ENCODE data around the gene GLRX3. TPM values are rescaled to one million over a fixed set of nuclear protein-coding genes. Genes with fewer than 3 reads are reported as not detected.
"Not testable (repeated sequence)": the region's sequence is repeated elsewhere in the genome, so short reads cannot be mapped to it uniquely, and the experiment has no call there.

Gene GLRX3
- 100 to 1,000 TPM in 4 of 8 experiments, 10 to 100 TPM in 4; 58.8 to 125 (median 86.5) TPM for total RNA-seq

DNA sequence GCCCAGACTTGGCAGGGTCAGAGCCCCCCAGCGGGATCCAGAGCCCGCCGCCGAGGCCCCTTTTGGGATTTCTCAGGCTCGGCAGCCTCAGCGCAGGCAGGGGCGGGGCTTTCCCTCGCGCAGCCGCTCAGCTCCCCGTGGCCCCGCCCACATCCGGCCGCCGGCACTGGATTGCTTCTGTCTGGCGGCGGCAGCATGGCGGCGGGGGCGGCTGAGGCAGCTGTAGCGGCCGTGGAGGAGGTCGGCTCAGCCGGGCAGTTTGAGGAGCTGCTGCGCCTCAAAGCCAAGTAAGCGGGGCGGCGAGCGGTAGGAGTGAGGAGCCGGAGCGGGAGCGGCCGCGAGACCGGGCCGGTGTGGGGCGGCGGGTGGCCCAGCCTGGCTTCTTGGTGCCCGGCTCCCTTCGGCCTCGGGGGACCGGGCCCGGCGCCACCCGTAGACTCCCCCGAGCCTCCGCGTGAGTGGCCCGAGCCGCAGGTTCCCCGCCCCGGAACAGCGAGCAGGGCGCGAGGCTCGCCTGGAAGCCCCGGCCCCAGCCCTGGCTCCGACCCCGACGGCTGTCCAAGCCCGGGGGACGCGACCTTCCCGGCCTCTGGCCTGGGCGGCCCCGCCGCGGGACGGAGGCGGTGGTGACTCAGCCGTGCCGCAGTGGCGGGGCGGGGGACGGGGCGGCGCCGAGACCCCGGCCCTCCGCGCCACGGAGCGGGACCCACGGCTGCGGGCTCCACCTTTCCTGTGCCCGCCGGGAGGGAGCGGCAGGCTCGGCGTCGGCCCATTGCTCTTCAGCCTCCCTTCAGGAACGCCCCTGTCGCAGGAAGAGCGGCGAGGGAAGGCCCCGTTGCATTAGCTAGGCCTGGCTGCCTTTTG is at the start of gene GLRX3:
GLRX3 (plus strand) TSS at position 166 of the 864 bp plus-strand sequence; CDS start at position 196, 30 bp downstream.
- H3K4me1 ChIP-seq (replicated peaks in 1 of 2) = peaks cover 15 to 17% of the 10 kb centered on the region in 2 donors
- H3K4me3 ChIP-seq = peak within 1 kb of the TSS; percentile 71 to 98 (median 86)
- ATAC-seq (replicated peaks in 6 of 8) = peak; percentile 75 to 90 (median 86)
- WGBS, 10 experiments = 0 to 3% (median 0%) methylated on average over 1 to 6 of the region's 96 CpGs; no CpG with 5 or more reads in 5 of the 10 experiments
- in situ Hi-C loops (cut with MboI; ENCODE audit: low pct_unique_long_range_greater_than_20kb in 2 of 9, low sequenced_read_pairs in 9 of 9, unreplicated experiment in 9 of 9) = no loop called here
- peak within 1 kb of the TSS; percentile 53 to 79 for H3K27ac ChIP-seq

DNA sequence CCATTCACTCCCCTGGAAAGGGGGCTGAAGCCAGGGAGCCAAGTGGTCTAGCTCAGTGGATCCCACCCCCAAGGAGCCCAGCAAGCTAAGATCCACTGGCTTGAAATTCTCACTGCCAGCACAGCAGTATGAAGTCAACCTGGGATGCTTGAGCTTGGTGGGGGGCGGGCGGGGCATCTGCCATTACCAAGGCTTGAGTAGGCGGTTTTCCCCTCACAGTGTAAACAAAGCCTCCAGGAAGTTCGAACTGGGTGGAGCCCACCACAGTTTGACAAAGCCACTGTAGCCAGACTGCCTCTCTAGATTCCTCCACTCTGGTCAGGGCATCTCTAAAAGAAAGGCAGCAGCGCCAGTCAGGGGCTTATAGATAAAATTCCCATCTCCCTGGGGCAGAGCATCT is 45.6 kb upstream of the GLRX3 start:
- peak in 1 of 8 experiments; percentile 26 for ATAC-seq (replicated peaks in 6 of 8)
- H3K27ac ChIP-seq; H3K4me3 ChIP-seq; in situ Hi-C loops (cut with MboI; ENCODE audit: low pct_unique_long_range_greater_than_20kb in 2 of 9, low sequenced_read_pairs in 9 of 9, unreplicated experiment in 9 of 9); H3K4me1 ChIP-seq (replicated peaks in 1 of 2): not testable (repeated sequence)
- 93% methylated on average over 2 of the region's 5 CpGs; no CpG with 5 or more reads in 9 of the 10 experiments for WGBS, 10 experiments

- ATAC-seq (replicated peaks in 6 of 8) = no peak
- 60 to 100% (median 82%) methylated on average over 1 to 6 of the region's 6 CpGs; no CpG with 5 or more reads in 2 of the 10 experiments for WGBS, 10 experiments
- in situ Hi-C loops (cut with MboI; ENCODE audit: low pct_unique_long_range_greater_than_20kb in 2 of 9, low sequenced_read_pairs in 9 of 9, unreplicated experiment in 9 of 9) = no loop called here
- H3K4me1 ChIP-seq (replicated peaks in 1 of 2) = no peaks in the 10 kb centered on the region
- no peak overlapping the region for H3K4me3 ChIP-seq
- H3K27ac ChIP-seq = no peak overlapping the region
Measured at GRCh38 chr10:130099344-130099743, 36.8 kb upstream of the GLRX3 start.

DNA sequence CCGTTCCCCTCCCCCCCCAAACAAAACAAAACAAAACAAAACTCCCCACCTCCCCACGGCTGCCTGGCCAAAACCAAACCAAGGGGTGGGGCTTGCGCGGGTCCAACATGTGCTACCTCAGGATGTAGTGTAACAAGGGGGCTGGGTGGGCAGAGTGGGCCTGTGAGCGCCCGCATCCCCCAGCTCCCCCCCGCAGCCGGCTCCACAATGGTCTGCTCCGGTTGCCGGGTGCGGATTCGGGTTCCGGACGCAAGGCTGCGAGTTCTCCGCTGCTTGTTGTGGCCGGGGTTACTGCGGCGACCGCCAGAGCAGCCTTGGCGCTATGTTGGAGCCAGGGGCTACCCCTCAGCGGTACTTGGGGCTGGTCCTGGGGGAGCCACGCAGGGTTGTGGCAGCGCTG is 30.5 kb upstream of the GLRX3 start:
- Histone ChIP-seq H3K27ac (no peak overlapping the region), H3K4me3 (no peak overlapping the region), H3K4me1 (replicated peaks in 1 of 2) (peaks cover 4 to 6% of the 10 kb centered on the region in 2 donors)
- WGBS, 10 experiments = 20 to 100% (median 62%) methylated on average over 1 to 8 of the region's 24 CpGs; no CpG with 5 or more reads in 6 of the 10 experiments
- in situ Hi-C loops (cut with MboI; ENCODE audit: low pct_unique_long_range_greater_than_20kb in 2 of 9, low sequenced_read_pairs in 9 of 9, unreplicated experiment in 9 of 9) = no loop called here
- no peak for ATAC-seq (replicated peaks in 6 of 8)

DNA sequence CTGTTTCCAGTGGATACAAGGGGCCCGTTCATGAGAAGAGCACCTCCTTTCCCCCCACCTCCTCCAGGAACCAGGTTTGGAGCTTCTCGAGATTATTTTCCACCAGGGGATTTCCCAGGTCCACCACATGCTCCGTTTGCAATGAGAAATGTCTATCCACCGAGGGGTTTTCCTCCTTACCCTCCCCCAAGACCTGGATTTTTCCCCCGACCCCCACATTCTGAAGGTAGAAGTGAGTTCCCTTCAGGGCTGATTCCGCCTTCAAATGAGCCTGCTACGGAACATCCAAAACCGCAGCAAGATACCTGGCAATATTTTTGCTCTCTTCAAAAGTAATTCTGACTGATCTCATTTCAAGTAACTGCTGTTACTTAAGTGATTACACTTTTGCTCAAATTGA is 28.0 kb upstream of the GLRX3 start:
- in situ Hi-C loops (cut with MboI; ENCODE audit: low pct_unique_long_range_greater_than_20kb in 2 of 9, low sequenced_read_pairs in 9 of 9, unreplicated experiment in 9 of 9); H3K4me3 ChIP-seq; H3K4me1 ChIP-seq (replicated peaks in 1 of 2); H3K27ac ChIP-seq; ATAC-seq (replicated peaks in 6 of 8): not testable (repeated sequence)
- 80 to 100% (median 100%) methylated on average over 1 to 3 of the region's 8 CpGs; no CpG with 5 or more reads in 5 of the 10 experiments for WGBS, 10 experiments

- WGBS, 10 experiments = 33 to 86% (median 60%) methylated on average over 1 to 4 of the region's 6 CpGs; no CpG with 5 or more reads in 3 of the 10 experiments
- peak overlapping the region in 4 of 5 donors; percentile 63 to 85 (median 77) for H3K4me3 ChIP-seq
- in situ Hi-C loops (cut with MboI; ENCODE audit: low pct_unique_long_range_greater_than_20kb in 2 of 9, low sequenced_read_pairs in 9 of 9, unreplicated experiment in 9 of 9) = no loop called here
- ATAC-seq (replicated peaks in 6 of 8) = no peak
- H3K4me1 ChIP-seq (replicated peaks in 1 of 2) = peaks cover 4 to 6% of the 10 kb centered on the region in 2 donors
- no peak overlapping the region for H3K27ac ChIP-seq
Measured at GRCh38 chr10:130108934-130109604, 27.1 kb upstream of the GLRX3 start.

- WGBS, 10 experiments = 0 to 12% (median 0%) methylated on average over 1 to 7 of the region's 9 CpGs; no CpG with 5 or more reads in 1 of the 10 experiments
- in situ Hi-C loops (cut with MboI; ENCODE audit: low pct_unique_long_range_greater_than_20kb in 2 of 9, low sequenced_read_pairs in 9 of 9, unreplicated experiment in 9 of 9) = no loop called here
- H3K4me1 ChIP-seq (replicated peaks in 1 of 2) = peaks cover 4 to 6% of the 10 kb centered on the region in 2 donors
- peak overlapping the region; percentile 97 to 98 for H3K27ac ChIP-seq
- ATAC-seq (replicated peaks in 6 of 8) = peak in 5 of 8 experiments; percentile 1 to 7 (median 3)
- H3K4me3 ChIP-seq = peak overlapping the region; percentile 63 to 85 (median 74)
Measured at GRCh38 chr10:130109796-130110245, 26.4 kb upstream of the GLRX3 start.

DNA sequence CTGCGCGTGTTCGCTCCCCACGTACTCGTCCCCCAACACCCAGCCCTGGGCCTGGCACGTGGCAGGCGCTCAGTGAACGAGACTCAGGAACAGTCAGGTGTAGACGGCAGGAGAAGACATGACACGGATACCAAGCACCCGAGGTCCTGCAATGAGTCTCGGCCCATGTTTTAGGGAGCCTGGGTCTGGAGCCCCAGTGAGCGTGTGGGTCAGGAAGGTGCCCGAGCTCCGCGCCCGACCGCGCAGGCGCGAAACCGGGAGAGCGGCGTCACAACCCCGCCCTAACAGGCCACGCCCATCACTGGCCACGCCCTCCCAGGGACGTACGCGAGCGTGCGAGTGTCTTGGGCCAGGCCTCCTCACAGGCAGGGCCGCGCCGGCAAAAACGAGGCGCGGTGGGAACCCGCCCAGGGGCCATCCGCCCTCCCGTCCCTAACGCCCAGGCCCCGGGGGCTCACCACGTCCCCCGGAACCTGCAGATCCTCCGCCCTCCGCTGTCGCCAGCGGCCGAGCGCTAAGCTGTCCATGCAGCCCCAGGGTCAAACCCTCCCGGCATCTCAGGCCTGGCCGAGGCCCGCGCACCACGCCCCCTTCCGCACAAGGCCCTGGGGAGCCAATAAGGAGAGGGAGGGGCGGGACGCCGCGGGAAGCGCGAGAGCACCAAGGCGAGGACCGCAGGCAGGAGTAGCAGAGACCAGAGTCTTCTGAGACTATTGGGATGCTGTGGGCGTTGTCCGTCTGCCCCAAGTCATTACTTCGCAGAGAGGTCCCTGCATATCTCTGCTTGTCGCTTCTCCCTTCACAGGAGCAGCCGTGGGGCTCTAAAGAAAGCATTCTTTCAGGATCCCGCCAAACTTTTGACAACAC is 25.7 kb upstream of the GLRX3 start, which contains the start of gene C10orf143:
C10orf143 (minus strand) TSS at position 585 of the 867 bp plus-strand sequence; CDS start at position 527, 58 bp downstream.
- Histone ChIP-seq H3K27ac (peak within 1 kb of the TSS; percentile 97 to 98), H3K4me1 (replicated peaks in 1 of 2) (peaks cover 4 to 6% of the 10 kb centered on the region in 2 donors), H3K4me3 (peak within 1 kb of the TSS; percentile 63 to 85 (median 74))
- in situ Hi-C loops (cut with MboI; ENCODE audit: low pct_unique_long_range_greater_than_20kb in 2 of 9, low sequenced_read_pairs in 9 of 9, unreplicated experiment in 9 of 9) = no loop called here
- 0 to 9% (median 0%) methylated on average over 1 to 8 of the region's 71 CpGs; no CpG with 5 or more reads in 5 of the 10 experiments for WGBS, 10 experiments
- ATAC-seq (replicated peaks in 6 of 8) = peak; percentile 77 to 89 (median 86)

GRCh38 chr10:130111113-130111851 is 24.9 kb upstream of the GLRX3 start:
- in situ Hi-C loops (cut with MboI; ENCODE audit: low pct_unique_long_range_greater_than_20kb in 2 of 9, low sequenced_read_pairs in 9 of 9, unreplicated experiment in 9 of 9) = no loop called here
- peak overlapping the region; percentile 63 to 85 (median 74) for H3K4me3 ChIP-seq
- peaks cover 4 to 6% of the 10 kb centered on the region in 2 donors for H3K4me1 ChIP-seq (replicated peaks in 1 of 2)
- peak; percentile 83 to 90 (median 88) for ATAC-seq (replicated peaks in 6 of 8)
- 0 to 10% (median 0%) methylated on average over 1 to 26 of the region's 49 CpGs; no CpG with 5 or more reads in 1 of the 10 experiments for WGBS, 10 experiments
- H3K27ac ChIP-seq = peak overlapping the region; percentile 97 to 98

DNA sequence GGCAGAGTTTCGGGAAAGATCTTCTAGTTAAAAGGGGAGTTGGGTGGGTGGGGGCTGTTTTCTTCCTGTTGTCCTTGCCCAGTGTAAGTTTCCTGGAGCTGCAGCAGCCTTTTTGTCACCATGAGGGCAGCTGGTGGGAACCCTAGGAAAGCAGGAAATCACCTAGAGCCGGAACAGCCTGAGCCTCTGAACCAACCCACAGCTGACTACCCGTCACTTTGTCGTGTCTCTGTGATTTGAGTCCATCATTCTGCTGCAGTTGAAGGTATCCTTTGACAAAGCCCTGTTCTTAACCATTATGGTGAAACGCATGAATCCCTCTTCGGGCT is 24.4 kb upstream of the GLRX3 start:
- WGBS, 10 experiments = 20 to 93% (median 86%) methylated on average over 1 to 3 of the region's 6 CpGs; no CpG with 5 or more reads in 4 of the 10 experiments
- Histone ChIP-seq H3K4me3 (peak overlapping the region; percentile 63 to 85 (median 74)), H3K4me1 (replicated peaks in 1 of 2) (peaks cover 4 to 6% of the 10 kb centered on the region in 2 donors), H3K27ac (peak overlapping the region; percentile 76 to 85)
- no peak for ATAC-seq (replicated peaks in 6 of 8)
- in situ Hi-C loops (cut with MboI; ENCODE audit: low pct_unique_long_range_greater_than_20kb in 2 of 9, low sequenced_read_pairs in 9 of 9, unreplicated experiment in 9 of 9) = no loop called here

- H3K27ac ChIP-seq = no peak overlapping the region
- in situ Hi-C loops (cut with MboI; ENCODE audit: low pct_unique_long_range_greater_than_20kb in 2 of 9, low sequenced_read_pairs in 9 of 9, unreplicated experiment in 9 of 9) = no loop called here
- peaks cover 4 to 6% of the 10 kb centered on the region in 2 donors for H3K4me1 ChIP-seq (replicated peaks in 1 of 2)
- WGBS, 10 experiments = 92 to 100% (median 100%) methylated on average over 1 to 3 of the region's 3 CpGs; no CpG with 5 or more reads in 1 of the 10 experiments
- H3K4me3 ChIP-seq = no peak overlapping the region
- no peak for ATAC-seq (replicated peaks in 6 of 8)
Measured at GRCh38 chr10:130112821-130113220, 23.4 kb upstream of the GLRX3 start.
